Hepatocyte (in vitro differentiated cells): Measurements from ENCODE around the gene CNOT10.

Experiments
- EZH2 ChIP-seq: fragments of 200-600 bp; sonication (generic); IDR thresholded peaks from 2 replicates; pipeline ENCODE4 v1.6.1; 2016; ENCODE audit warnings: antibody characterized with exemption, mild to moderate bottlenecking, borderline replicate concordance
- EZH2phosphoT487 ChIP-seq: fragments of 200-600 bp; sonication (generic); IDR thresholded peaks from one replicate; pipeline ENCODE4 v1.6.1; 2018; ENCODE audit warnings: antibody characterized with exemption, mild to moderate bottlenecking, low read depth, moderate library complexity; ENCODE audit not compliant: unreplicated experiment, severe bottlenecking

GRCh38 chr3:32691847-32692246 is 6.9 kb downstream of the CNOT10 start:
- TF ChIP-seq EZH2phosphoT487 (no peak), EZH2 (no peak)
